ENCODE measurements around the gene CAB39L.

DNA sequence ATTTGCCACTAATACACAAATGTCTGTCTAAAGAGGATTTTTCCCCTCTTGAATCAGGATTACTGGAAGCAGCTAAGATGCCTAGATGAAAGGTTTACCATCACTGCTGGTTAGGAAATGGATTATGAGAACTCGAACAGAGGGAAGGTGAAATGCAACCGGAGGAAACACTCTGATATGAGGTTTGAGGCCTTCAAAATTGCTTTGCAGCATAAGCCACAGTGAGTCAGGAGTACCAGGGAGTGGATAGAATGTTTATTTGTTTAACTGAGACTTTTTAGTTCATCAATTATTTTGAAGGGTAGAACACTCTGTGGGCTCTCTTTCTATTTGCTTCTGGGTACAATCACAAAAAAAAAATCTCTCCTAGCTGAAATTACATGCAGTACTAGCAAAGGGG, 178.0 kb downstream of the CAB39L start:
- TF ChIP-seq POLR2A (IDR thresholded peaks at IDR 0.05; ENCODE audit: low read depth, low read length) (no peak), MYC (IDR thresholded peaks at IDR 0.05; ENCODE audit: low read depth, low read length) (no peak), EZH2 (IDR thresholded peaks at IDR 0.05; ENCODE audit: borderline replicate concordance, low read depth, low read length, severe bottlenecking) (no peak), FOS (IDR thresholded peaks at IDR 0.05; ENCODE audit: borderline replicate concordance, insufficient read depth, low read length) (no peak)
- TF ChIP-seq, protein P1, sequence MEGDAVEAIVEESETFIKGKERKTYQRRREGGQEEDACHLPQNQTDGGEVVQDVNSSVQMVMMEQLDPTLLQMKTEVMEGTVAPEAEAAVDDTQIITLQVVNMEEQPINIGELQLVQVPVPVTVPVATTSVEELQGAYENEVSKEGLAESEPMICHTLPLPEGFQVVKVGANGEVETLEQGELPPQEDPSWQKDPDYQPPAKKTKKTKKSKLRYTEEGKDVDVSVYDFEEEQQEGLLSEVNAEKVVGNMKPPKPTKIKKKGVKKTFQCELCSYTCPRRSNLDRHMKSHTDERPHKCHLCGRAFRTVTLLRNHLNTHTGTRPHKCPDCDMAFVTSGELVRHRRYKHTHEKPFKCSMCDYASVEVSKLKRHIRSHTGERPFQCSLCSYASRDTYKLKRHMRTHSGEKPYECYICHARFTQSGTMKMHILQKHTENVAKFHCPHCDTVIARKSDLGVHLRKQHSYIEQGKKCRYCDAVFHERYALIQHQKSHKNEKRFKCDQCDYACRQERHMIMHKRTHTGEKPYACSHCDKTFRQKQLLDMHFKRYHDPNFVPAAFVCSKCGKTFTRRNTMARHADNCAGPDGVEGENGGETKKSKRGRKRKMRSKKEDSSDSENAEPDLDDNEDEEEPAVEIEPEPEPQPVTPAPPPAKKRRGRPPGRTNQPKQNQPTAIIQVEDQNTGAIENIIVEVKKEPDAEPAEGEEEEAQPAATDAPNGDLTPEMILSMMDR (IDR thresholded peaks at IDR 0.05; ENCODE audit: extremely low read depth in 1 of 2, insufficient read depth in 1 of 2, low read depth in 1 of 2, low read length in 2 of 2), result no peak
- TF ChIP-seq, protein P2, sequence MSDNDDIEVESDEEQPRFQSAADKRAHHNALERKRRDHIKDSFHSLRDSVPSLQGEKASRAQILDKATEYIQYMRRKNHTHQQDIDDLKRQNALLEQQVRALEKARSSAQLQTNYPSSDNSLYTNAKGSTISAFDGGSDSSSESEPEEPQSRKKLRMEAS (IDR thresholded peaks at IDR 0.05; ENCODE audit: insufficient read depth, insufficient read length), result no peak

Data from endothelial cell of umbilical vein (primary cell).